RWPE2 (cell line): ENCODE data around the gene SMPD3.

ENCODE experiments used
- ATAC-seq: fragments of 200-7000 bp; cut with Tn5 transposase; 3 replicates; pipeline ENCODE4 v1.9.1; 2021; ENCODE audit warnings: low read depth
- DNase-seq: peaks from one replicate; pipeline ENCODE4 v3.0.0-alpha.2; 2020; ENCODE audit warnings: low spot score
- H3K27ac ChIP-seq: fragments of 450-650 bp; 2 replicates; pipeline ENCODE4 v1.5.1; 2017; ENCODE audit warnings: mild to moderate bottlenecking; ENCODE audit not compliant: poor library complexity, severe bottlenecking
- H3K27me3 ChIP-seq: fragments of 250-450 bp; sonication (Bioruptor Pico); 2 replicates; pipeline ENCODE4 v1.5.1; 2021; ENCODE audit warnings: mild to moderate bottlenecking, moderate library complexity; ENCODE audit not compliant: insufficient read depth, poor library complexity, severe bottlenecking
- H3K36me3 ChIP-seq: fragments of 250-450 bp; sonication (Bioruptor Pico); 2 replicates; pipeline ENCODE4 v1.5.1; 2020; ENCODE audit warnings: low read depth, mild to moderate bottlenecking, moderate library complexity
- H3K4me1 ChIP-seq: fragments of 250-450 bp; sonication (Bioruptor Pico); 2 replicates; pipeline ENCODE4 v1.5.1; 2021; ENCODE audit warnings: mild to moderate bottlenecking, moderate library complexity; ENCODE audit not compliant: insufficient read depth, poor library complexity, severe bottlenecking
- H3K4me3 ChIP-seq: fragments of 250-450 bp; sonication (Bioruptor Pico); 2 replicates; pipeline ENCODE4 v1.5.1; 2021; ENCODE audit warnings: mild to moderate bottlenecking, moderate library complexity; ENCODE audit not compliant: severe bottlenecking
- H3K9me3 ChIP-seq: fragments of 250-450 bp; sonication (Bioruptor Pico); 2 replicates; pipeline ENCODE4 v1.5.1; 2021; ENCODE audit warnings: mild to moderate bottlenecking, moderate library complexity; ENCODE audit not compliant: severe bottlenecking
- TF ChIP-seq, protein P1 (sequence below): fragments of 450-650 bp; IDR thresholded peaks from one replicate; pipeline ENCODE4 v1.5.1; 2017; ENCODE audit warnings: mild to moderate bottlenecking, moderate library complexity; ENCODE audit not compliant: poor library complexity, severe bottlenecking

SMPD3 gene

DNA sequence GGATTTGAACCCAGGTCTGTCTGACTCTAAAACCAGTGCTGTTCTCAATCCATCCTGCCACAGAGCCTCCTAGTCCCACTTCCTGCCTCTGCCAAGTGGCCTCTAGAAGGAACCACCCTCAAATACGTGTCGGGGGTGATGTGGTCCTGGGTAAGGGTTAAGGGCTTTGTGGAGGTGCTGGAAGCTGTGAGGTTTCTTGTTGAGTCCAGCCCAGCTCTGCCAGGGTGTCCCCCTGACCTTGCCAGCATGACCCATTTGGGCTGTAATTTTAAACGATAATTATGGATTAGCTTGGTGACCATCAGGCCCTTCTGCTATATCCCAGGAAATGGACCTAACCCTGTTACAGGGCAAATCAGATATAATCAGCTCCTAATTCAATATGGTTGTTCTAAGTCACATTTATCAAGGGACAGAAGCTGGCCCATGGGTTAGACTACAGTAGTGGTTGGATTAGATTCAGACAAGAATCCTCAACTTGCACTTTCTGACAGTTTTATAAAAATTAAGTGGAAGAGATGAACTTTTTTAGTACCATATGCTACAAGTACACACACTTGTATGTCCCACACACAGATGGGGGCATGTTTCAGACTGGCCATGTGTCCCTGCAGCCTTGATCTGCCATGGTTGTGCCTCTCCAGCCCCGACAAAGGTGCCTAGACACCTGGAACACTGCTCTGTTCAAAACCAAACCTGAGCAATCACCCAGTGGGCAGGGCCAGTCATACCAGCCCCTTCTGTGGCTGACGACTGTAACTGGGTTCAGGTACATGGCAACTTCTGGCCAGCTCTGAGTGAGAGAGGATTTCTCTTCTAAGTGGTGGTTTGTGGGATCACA lies 48.0 kb downstream of the SMPD3 start:
- Histone ChIP-seq H3K4me3 (no peak overlapping the region), H3K36me3 (no peaks in the 10 kb centered on the region), H3K27me3 (no peaks in the 10 kb centered on the region), H3K4me1 (no peaks in the 10 kb centered on the region), H3K9me3 (no peaks in the 10 kb centered on the region), H3K27ac (no peak overlapping the region)
- DNase-seq = no peak
- TF ChIP-seq, protein P1, sequence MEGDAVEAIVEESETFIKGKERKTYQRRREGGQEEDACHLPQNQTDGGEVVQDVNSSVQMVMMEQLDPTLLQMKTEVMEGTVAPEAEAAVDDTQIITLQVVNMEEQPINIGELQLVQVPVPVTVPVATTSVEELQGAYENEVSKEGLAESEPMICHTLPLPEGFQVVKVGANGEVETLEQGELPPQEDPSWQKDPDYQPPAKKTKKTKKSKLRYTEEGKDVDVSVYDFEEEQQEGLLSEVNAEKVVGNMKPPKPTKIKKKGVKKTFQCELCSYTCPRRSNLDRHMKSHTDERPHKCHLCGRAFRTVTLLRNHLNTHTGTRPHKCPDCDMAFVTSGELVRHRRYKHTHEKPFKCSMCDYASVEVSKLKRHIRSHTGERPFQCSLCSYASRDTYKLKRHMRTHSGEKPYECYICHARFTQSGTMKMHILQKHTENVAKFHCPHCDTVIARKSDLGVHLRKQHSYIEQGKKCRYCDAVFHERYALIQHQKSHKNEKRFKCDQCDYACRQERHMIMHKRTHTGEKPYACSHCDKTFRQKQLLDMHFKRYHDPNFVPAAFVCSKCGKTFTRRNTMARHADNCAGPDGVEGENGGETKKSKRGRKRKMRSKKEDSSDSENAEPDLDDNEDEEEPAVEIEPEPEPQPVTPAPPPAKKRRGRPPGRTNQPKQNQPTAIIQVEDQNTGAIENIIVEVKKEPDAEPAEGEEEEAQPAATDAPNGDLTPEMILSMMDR = no peak
- no peak for ATAC-seq

DNA sequence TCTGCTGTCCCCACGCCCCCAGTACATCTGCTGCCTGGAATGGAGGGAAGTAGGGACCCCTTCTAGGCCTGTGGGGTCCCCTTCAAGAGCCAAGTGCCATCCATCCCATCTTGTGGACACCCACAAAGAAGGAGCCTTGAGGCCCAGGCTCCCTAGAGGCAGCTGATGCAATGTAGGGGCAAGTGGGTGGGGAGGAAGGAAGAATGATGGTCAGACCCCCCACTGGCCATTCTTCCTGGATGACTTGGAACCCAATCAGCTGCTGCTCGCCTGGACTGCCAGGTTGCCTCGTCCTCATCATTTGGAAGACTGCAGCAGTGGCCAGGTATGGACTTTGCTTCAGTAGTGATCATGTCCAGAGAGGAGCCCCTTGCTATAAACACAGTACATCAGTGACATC lies 48.9 kb downstream of the SMPD3 start:
- ATAC-seq = no peak
- no peak overlapping the region for H3K4me3 ChIP-seq
- H3K4me1 ChIP-seq = no peaks in the 10 kb centered on the region
- H3K27me3 ChIP-seq = no peaks in the 10 kb centered on the region
- TF ChIP-seq, protein P1 = no peak
- no peaks in the 10 kb centered on the region for H3K9me3 ChIP-seq
- H3K36me3 ChIP-seq = no peaks in the 10 kb centered on the region
- H3K27ac ChIP-seq = no peak overlapping the region
- DNase-seq = no peak

DNA sequence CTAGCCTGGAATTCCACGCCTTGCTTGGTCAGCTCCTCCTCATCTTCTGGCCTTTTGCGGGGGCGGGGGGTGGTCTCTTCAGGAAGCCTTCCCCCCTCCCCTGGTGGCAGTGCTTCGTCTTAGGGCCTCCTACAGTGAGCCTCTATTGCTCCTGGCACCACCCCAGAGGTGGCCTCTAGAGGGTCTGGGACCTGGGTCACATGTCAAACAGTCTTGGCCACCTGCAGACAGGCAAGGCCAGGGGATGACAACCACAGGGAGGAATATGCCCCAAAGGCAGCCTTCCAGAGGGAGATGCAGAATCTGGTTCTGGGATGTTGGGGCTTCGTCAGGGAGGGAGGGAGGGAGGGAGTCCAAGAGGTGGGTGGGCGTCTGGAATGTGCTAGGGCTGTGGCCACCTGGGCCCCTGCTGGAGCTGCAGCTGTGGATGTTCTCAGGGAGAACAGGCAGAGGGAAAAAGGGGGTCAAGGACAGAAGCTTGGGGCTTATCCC lies 50.6 kb downstream of the SMPD3 start:
- no peak for ATAC-seq

DNA sequence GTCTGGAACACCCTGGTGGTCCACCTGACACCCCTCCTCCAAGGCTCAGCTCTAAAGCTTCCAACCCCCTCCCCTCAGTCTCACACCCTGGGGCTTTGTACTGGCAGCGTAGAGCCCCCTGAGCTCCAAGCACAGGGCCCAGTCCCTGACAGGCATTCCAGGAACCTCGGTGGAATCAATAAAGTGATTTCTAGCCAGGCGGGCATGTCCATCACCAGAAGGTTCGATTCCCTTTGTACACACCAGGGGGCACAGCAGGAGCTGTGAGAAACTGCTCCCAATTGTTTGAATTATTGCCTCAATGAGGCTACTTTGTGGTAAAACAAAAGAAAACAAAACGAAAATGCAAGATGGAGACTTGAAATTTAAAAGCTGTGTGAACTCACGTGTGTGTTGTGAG lies 51.8 kb downstream of the SMPD3 start:
- H3K27ac ChIP-seq = no peak overlapping the region
- H3K4me3 ChIP-seq = no peak overlapping the region
- no peaks in the 10 kb centered on the region for H3K4me1 ChIP-seq
- DNase-seq (no peak), ATAC-seq (peak; percentile 58; the same call in 1 of the 3 replicates)
- no peaks in the 10 kb centered on the region for H3K36me3 ChIP-seq
- TF ChIP-seq, protein P1 = peak; percentile 71
- no peaks in the 10 kb centered on the region for H3K27me3 ChIP-seq
- no peaks in the 10 kb centered on the region for H3K9me3 ChIP-seq

More for the DNA sequence above, 50.6 kb downstream of the SMPD3 start:
- H3K27me3 ChIP-seq = no peaks in the 10 kb centered on the region
- DNase-seq = no peak
- no peak overlapping the region for H3K4me3 ChIP-seq
- H3K27ac ChIP-seq = no peak overlapping the region
- no peaks in the 10 kb centered on the region for H3K36me3 ChIP-seq
- TF ChIP-seq, protein P1 = no peak
- H3K9me3 ChIP-seq = no peaks in the 10 kb centered on the region
- H3K4me1 ChIP-seq = no peaks in the 10 kb centered on the region

DNA sequence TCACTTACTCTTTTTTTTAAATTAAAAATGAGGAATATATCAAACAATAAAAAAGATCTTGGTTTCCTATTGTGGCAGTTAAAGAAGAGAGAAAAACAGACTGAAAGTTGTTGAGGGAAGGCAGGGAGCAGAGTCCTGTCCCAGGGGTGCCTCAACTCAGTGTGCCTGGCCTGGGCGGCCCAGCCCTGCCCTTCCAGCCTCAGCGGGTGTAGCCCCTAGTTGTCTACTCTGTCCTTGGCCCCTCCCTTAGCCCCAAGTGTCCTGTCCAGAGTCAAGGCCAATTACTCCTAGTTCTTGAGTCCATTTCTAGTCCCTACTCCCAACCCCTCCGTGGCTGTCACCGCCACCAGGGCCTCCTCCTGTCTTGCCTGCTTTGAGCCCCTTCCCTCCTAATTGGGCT lies 52.5 kb downstream of the SMPD3 start:
- ATAC-seq = no peak
- no peaks in the 10 kb centered on the region for H3K36me3 ChIP-seq
- H3K27ac ChIP-seq = no peak overlapping the region
- H3K4me3 ChIP-seq = no peak overlapping the region
- no peaks in the 10 kb centered on the region for H3K9me3 ChIP-seq
- no peak for DNase-seq
- H3K4me1 ChIP-seq = no peaks in the 10 kb centered on the region
- no peaks in the 10 kb centered on the region for H3K27me3 ChIP-seq
- TF ChIP-seq, protein P1 = no peak
